ENCODE results near the gene RHOT1. TPM values are rescaled to one million over a fixed set of nuclear protein-coding genes. Genes with fewer than 3 reads are reported as not detected.

Gene RHOT1
- polyA plus RNA-seq, 1 experiment: 27.4 TPM

DNA sequence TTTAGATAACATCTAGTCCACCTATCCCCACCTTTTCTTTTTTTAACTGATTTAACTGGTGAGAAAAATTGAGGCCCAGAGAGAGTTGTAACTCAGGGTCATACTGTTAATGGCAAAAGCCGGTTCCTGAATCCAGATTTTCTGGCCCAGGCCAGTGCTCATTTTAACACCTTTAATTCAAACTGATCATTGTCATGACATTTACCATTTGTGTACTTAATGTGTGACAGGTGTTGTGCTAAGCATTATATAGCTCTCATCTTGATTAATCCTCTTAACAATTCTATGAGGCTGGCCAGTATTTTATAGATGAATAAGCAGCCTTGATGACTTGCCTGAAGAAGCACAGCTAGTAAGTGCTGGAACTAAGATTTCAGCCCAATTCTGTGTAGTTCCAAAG is 14.4 kb downstream of the RHOT1 start:
- ChIA-PET CTCF (interaction anchor here (2.2 kb wide), 1 partner anchor 18 kb away, joined by 9 read pairs; no protein-coding TSS in a partner anchor), POLR2A (no interaction called here)
- peaks cover 6% of the 10 kb centered on the region for H3K36me3 ChIP-seq (ENCODE audit: control insufficient read depth, insufficient read depth, low read length)
- TF ChIP-seq, protein P1, sequence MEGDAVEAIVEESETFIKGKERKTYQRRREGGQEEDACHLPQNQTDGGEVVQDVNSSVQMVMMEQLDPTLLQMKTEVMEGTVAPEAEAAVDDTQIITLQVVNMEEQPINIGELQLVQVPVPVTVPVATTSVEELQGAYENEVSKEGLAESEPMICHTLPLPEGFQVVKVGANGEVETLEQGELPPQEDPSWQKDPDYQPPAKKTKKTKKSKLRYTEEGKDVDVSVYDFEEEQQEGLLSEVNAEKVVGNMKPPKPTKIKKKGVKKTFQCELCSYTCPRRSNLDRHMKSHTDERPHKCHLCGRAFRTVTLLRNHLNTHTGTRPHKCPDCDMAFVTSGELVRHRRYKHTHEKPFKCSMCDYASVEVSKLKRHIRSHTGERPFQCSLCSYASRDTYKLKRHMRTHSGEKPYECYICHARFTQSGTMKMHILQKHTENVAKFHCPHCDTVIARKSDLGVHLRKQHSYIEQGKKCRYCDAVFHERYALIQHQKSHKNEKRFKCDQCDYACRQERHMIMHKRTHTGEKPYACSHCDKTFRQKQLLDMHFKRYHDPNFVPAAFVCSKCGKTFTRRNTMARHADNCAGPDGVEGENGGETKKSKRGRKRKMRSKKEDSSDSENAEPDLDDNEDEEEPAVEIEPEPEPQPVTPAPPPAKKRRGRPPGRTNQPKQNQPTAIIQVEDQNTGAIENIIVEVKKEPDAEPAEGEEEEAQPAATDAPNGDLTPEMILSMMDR (IDR thresholded peaks at IDR 0.05; ENCODE audit: insufficient read depth, low read depth, low read length): no peak
- H3K27me3 ChIP-seq (ENCODE audit: control insufficient read depth, insufficient read depth, low read length): no peaks in the 10 kb centered on the region
- DNase-seq (ENCODE audit: low read depth): no peak
- H3K4me3 ChIP-seq (ENCODE audit: low read depth, low read length): no peak overlapping the region

DNA sequence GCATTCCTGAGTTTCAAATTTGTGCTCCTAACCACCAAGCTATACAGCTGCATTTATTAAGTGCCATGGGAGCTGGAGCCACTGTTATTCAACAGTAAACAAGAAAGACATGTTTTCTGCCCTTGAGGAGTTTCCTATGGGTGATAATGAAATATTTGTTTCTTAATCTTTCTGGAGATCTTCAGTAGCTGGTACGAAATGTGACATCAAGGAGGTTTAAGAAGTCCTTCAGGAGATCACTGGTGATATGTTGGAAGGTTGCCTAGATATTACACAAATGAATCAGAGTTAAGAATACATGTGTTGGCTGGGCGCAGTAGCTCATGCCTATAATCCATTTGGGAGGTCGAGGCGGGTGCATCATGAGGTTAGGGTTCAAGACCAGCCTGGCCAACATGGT is 14.9 kb downstream of the RHOT1 start:
- ChIA-PET POLR2A (no interaction called here), CTCF (interaction anchor here (2.2 kb wide), 1 partner anchor 18 kb away, joined by 9 read pairs; no protein-coding TSS in a partner anchor)
- Histone ChIP-seq H3K27me3 (ENCODE audit: control insufficient read depth, insufficient read depth, low read length) (no peaks in the 10 kb centered on the region), H3K36me3 (ENCODE audit: control insufficient read depth, insufficient read depth, low read length) (peaks cover 6% of the 10 kb centered on the region), H3K4me3 (ENCODE audit: low read depth, low read length) (no peak overlapping the region)
- TF ChIP-seq, protein P1 (IDR thresholded peaks at IDR 0.05; ENCODE audit: insufficient read depth, low read depth, low read length): no peak
- no peak for DNase-seq (ENCODE audit: low read depth)

GRCh38 chr17:32158870-32159585 is 16.7 kb downstream of the RHOT1 start:
- Histone ChIP-seq H3K27me3 (ENCODE audit: control insufficient read depth, insufficient read depth, low read length) (no peaks in the 10 kb centered on the region), H3K4me3 (ENCODE audit: low read depth, low read length) (no peak overlapping the region), H3K36me3 (ENCODE audit: control insufficient read depth, insufficient read depth, low read length) (peaks cover 5% of the 10 kb centered on the region)
- ChIA-PET POLR2A (no interaction called here), CTCF (no interaction called here)
- no peak for DNase-seq (ENCODE audit: low read depth)
- TF ChIP-seq, protein P1 (IDR thresholded peaks at IDR 0.05; ENCODE audit: insufficient read depth, low read depth, low read length): no peak

DNA sequence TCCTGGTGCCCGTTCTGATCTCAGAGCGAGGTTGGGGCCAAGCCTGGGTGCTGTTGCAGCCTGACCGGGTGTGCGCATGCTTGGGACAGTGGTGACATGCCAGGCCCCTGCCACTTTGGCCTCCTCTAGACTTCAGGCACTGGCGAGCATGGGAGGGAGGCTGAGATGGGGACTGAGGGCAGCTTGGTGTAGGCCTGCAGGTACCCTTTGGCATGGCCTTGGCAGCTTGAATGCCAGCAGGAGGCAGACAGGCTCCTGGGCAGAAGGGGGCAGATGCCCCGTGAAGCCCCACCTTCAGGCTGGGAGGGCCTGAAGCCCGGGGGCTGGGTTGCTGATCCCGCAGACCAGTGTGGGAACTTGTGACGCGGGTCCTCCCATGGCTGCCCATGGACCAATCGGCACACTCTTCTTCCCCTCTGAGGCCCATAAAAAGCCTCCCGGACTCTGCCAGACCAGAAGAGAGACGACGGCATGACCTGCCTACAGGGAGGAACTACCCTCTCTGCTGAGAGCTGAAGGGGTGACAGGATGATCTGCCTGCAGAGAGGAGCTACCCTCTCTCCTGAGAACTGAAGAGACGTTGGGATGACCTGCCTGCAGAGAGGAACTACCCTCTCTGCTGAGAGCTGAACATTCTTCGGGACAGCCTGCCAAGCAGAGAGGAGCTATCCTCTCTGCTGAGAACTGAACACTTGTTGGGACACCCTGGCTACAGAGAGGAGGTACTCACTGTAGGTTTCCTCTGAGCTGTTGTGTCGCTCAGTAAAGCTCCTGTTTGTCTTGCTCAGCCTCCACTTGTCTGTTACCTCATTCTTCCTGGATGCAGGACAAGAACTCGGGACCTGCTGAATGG is 17.5 kb downstream of the RHOT1 start:
- POLR2A ChIA-PET: no interaction called here
- no peak for DNase-seq (ENCODE audit: low read depth)
- Histone ChIP-seq H3K36me3 (ENCODE audit: control insufficient read depth, insufficient read depth, low read length) (peaks cover 5% of the 10 kb centered on the region), H3K27me3 (ENCODE audit: control insufficient read depth, insufficient read depth, low read length) (no peaks in the 10 kb centered on the region), H3K4me3 (ENCODE audit: low read depth, low read length) (no peak overlapping the region)
- CTCF ChIA-PET: no interaction called here
- TF ChIP-seq, protein P1 (IDR thresholded peaks at IDR 0.05; ENCODE audit: insufficient read depth, low read depth, low read length): no peak

DNA sequence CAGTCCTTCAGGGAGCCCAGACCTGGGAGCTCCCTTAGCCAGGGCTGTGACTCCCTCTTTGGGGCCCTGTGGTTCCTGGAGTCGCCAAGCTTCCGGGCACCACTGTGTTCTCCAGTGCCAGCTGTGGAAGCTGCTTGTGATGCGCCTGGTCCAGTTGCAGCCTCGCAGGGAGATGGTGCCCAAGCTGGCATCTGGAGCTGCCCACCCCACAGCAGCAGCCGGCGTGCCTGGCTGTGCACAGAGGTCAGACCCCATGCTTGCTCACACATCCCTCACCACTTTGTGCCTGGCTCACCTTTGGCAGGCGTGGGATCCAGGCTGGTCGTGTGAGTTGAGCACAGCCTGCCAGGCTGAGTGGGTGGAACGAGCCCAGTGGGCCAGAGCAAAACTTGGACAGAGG is 18.2 kb downstream of the RHOT1 start:
- no peak for DNase-seq (ENCODE audit: low read depth)
- TF ChIP-seq, protein P1 (IDR thresholded peaks at IDR 0.05; ENCODE audit: insufficient read depth, low read depth, low read length): no peak
- Histone ChIP-seq H3K4me3 (ENCODE audit: low read depth, low read length) (no peak overlapping the region), H3K36me3 (ENCODE audit: control insufficient read depth, insufficient read depth, low read length) (peaks cover 5% of the 10 kb centered on the region), H3K27me3 (ENCODE audit: control insufficient read depth, insufficient read depth, low read length) (no peaks in the 10 kb centered on the region)
- ChIA-PET CTCF (no interaction called here), POLR2A (no interaction called here)

Data from BJ (cell line).